Dedifferentiated amniotic fluid mesenchymal stem cell (primary cell): ENCODE results near the gene DNAJC10.
"Not testable (repeated sequence)": the region's sequence is repeated elsewhere in the genome, so short reads cannot be mapped to it uniquely, and the experiment has no call there.

ENCODE experiments used
- DNase-seq: peaks from one replicate; pipeline ENCODE4 v3.0.0-alpha.2; 2016; ENCODE audit errors: extremely low spot score

DNAJC10 gene

GRCh38 chr2:182724656-182725055 is 8.6 kb downstream of the DNAJC10 start:
- DNase-seq: no peak

DNA sequence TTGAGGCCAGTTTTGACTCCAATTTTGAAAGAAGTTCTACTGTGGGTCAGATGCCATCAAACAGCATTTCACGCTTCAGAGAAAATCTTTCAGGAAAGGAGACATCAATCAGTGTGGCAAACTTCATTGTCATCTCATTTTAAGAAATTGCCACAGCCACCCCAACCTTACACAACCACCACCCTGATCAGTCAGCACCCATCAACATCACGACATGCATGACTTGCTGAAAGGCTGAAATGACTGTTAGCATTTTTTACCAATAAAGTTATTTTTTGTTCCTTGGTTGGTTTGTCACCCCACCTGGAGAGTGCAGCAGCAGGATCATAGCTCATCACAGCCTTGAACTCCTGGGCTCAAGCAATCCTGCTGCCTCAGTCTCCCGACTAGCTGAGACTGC is 10.4 kb downstream of the DNAJC10 start:
- DNase-seq: no peak

DNA sequence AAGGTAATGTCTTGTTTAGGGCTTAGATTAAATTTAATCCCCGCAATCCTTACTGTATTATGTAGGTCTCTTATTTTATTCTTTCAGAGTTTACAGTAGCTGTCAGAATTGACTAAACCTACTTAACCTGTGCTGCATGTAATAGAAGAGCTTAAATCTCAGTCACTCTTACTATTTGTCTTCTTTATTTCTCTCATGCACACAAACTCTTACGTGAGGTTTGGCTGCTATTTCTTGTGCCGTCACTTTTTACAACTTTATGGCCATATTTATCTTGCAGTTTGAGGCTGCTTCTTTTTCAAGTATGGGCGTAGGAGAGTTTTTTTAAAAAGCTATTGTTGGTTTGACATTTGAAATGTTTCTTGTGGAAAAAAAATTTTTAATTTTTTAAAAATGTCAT is 12.0 kb downstream of the DNAJC10 start:
- no peak for DNase-seq

- DNase-seq: no peak
These were observed 13.8 kb downstream of the DNAJC10 start for GRCh38 chr2:182729710-182730339.

DNA sequence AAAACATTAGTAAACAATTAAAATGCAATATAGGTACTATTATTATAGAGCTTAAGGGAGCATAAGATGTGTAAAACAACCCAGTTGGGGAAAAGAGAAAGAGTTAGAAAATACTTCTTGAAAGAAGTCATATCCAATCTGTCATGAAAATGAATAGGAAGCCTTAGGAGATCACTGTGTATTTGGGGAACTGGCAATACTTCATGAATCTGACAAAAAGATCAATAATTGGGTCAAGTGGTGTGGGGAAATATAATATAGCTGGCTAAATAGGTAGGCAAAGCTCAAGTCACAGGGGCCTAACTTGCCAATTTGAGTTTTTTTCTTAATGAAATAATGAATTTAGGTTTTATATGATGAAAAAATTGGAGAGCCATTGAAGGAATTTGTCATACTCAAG is 14.4 kb downstream of the DNAJC10 start:
- DNase-seq: no peak

DNA sequence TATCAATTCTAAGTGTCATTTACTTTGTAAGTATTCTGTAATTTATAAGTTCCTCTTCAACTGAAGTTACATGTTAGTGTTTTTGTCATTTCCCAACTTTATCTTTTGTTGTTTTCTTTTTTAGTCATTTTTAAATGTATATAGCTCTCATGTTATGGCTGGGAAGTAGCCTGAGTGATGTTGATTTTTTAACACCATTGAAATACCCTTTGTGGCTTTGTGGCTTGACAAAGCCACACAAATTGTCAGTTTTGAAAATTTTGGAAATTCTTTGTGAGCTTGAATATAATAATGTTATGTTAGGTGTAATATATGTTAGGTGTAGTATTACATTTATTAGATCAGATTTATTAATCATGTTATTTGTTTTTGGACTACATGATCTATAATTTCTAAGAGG is 16.7 kb downstream of the DNAJC10 start:
- no peak for DNase-seq

- DNase-seq: no peak
These were observed 17.5 kb downstream of the DNAJC10 start for GRCh38 chr2:182733572-182733971.

DNA sequence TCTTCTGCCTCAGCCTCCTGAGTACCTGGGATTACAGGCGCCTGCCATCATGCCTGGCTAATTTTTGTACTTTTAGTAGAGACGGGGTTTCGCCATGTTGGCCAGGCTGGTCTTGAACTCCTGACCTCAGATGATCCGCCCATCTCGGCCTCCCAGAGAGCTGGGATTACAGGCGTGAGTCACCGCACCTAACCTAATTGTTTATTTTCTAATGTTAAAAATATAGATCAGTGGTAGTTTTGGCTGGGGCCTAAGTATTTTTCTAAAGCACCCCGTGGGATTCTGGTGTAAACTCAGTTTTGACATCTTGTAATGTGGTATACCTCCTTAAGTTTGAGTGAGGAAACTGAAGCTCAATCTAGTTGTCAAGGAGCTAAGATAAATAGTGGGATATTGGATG is 20.8 kb downstream of the DNAJC10 start:
- not testable (repeated sequence) for DNase-seq

DNA sequence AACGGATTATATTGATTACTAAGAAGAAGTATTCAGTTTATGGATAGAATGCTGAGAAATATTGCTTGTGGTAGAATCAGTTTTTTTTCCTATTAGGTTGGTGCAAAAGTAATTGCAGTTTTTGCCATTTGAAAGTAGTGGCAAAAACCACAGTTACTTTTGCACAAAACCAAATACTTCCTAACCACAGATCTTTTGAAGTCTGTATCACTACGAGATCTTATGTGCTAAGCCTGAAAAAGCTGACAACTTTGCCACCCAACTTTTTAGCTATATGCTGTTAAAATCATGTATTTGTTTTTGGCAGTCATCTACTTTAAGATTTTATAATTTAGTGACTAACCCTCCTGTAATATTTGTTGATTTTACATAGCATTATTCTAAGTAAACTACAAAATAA is 24.6 kb downstream of the DNAJC10 start:
- no peak for DNase-seq

DNA sequence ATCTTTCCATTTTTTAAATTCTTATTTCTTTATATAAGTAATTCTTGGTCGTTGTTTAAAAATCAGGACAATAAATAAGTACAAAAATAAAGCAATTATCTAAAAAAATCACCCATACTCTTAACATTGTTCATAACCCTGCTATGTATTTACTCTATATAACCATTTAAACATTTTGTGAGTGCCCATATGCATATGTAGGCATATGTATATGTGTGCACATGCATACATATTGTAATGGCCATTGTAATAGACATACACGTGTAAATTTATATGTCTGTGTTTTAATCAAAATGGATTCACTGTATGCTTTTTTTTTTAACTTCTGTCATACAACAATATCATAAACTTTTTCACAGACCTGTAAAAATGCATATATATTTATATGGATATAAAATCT is 25.6 kb downstream of the DNAJC10 start:
- DNase-seq: no peak

GRCh38 chr2:182744490-182744889 is 28.4 kb downstream of the DNAJC10 start:
- DNase-seq: no peak

GRCh38 chr2:182745061-182745460 is 29.0 kb downstream of the DNAJC10 start:
- DNase-seq: no peak

GRCh38 chr2:182745894-182746293 is 29.8 kb downstream of the DNAJC10 start:
- not testable (repeated sequence) for DNase-seq

DNA sequence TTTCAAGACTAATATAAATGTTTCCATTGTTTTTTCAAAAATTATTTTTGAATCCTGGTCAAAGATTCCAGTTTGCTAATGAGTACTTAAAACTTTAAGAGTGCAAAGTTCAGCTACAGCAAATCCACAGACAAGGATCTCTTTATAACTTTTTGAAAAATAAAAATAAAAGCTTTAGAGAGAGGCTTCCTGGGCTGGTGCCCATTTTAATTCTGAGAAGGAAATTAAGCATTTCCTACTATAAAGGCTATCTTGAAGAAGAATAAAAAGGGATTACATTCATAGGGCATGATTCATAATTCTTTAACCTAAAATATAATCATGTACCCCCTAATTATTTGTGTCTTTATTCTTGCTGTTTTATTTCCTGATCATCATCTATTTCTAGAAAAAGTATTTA is 38.2 kb downstream of the DNAJC10 start:
- DNase-seq: no peak

GRCh38 chr2:182758379-182758778 is 42.3 kb downstream of the DNAJC10 start:
- DNase-seq: no peak

DNA sequence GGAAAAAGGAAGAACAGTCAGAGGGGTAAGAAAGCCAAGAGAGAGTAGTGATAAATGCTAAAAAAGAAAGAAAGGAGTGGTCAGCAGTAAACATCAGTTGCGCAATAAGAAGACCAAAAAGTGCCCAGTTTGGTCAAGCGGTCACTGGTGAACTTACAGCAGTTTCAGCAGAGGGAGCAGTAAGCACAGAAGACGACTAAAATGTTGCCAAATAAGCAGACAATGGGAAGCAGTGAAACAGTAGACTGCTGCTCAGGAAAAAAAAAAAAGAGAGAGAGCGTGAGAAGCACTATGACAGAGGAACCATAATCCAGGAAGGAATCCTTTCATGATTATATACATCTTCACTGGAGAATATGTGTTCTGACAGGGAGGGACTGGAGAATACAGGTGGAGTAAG is 45.8 kb downstream of the DNAJC10 start:
- no peak for DNase-seq

- no peak for DNase-seq
These were observed 47.4 kb downstream of the DNAJC10 start for GRCh38 chr2:182763311-182763912.

GRCh38 chr2:182766626-182767025 is 50.6 kb downstream of the DNAJC10 start:
- DNase-seq: no peak

DNA sequence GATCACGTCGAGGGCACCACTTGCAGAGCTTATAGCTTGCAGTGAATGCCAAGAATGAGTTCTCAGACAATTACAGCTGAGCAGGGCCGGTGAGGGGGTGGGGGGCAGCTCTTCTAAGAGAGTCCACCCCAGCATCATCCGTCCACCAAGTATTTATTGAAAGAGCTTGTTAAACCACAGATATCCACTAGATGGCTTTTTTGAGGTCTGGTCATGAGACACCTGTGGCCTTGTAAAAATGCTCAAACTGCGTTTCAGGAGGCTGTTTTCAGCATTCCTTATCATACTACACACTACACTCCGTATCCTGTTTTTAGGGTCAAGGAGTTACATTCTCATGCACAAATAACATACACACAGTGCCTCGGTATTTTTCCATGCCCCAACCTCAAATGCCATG is 51.5 kb downstream of the DNAJC10 start:
- DNase-seq: no peak

GRCh38 chr2:182768950-182769349 is 52.9 kb downstream of the DNAJC10 start:
- not testable (repeated sequence) for DNase-seq

DNA sequence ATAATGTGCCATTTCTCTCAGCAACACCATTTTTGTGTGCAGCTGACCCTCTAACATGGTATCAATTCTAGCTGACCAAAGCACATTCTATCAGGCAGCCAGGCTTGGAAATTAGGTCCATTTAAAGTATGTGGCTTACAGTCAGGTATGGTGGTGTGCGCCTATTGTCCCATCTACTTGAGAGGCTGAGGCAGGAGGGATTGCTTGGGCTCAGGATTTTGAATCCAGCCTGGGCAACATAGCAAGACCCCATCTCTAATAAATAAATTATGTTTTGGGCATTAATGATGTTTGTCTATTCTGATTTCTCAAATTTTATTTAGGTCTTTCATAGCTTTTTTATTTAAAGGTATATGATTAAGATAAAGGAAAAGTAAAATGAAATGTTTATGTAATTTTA is 63.3 kb downstream of the DNAJC10 start:
- no peak for DNase-seq

DNA sequence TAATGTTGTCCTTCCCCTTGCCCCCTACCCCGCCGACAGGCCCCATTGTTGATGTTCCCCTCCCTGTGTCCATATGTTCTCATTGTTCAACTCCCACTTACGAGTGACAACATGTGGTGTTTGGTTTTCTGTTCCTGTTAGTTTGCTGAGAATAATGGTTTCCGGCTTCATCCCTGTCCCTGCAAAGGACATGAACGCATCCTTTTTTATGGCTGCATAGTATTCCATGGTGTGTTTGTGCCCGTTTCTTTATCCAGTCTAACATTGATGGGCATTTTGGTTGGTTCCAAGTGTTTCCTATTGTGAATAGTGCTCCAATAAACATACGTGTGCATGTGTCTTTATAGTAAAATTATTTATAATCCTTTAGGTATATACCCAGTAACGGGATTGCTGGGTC is 65.0 kb downstream of the DNAJC10 start:
- not testable (repeated sequence) for DNase-seq

DNA sequence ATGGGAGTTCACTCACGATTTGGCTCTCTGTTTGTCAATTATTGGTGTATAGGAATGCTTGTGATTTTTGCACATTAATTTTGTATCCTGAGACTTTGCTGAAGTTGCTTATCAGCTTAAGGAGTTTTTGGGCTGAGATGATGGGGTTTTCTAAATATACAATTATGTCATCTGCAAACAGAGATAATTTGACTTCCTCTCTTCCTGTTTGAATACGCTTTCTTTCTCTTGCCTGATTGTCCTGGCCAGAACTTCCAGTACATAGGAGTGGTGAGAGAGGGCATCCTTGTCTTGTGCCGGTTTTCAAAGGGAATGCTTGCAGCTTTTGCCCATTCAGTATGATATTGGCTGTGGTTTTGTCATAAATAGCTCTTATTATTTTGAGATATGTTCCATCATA is 66.6 kb downstream of the DNAJC10 start:
- not testable (repeated sequence) for DNase-seq
